ENCODE results near the gene CIAO2A.
"Not testable (repeated sequence)": the region's sequence is repeated elsewhere in the genome, so short reads cannot be mapped to it uniquely, and the experiment has no call there.

The CIAO2A gene

GRCh38 chr15:64072812-64073211 is 20.8 kb downstream of the CIAO2A start:
- no peak for DNase-seq (ENCODE audit: low read depth in 1 of 2, low spot score in 1 of 2)

DNA sequence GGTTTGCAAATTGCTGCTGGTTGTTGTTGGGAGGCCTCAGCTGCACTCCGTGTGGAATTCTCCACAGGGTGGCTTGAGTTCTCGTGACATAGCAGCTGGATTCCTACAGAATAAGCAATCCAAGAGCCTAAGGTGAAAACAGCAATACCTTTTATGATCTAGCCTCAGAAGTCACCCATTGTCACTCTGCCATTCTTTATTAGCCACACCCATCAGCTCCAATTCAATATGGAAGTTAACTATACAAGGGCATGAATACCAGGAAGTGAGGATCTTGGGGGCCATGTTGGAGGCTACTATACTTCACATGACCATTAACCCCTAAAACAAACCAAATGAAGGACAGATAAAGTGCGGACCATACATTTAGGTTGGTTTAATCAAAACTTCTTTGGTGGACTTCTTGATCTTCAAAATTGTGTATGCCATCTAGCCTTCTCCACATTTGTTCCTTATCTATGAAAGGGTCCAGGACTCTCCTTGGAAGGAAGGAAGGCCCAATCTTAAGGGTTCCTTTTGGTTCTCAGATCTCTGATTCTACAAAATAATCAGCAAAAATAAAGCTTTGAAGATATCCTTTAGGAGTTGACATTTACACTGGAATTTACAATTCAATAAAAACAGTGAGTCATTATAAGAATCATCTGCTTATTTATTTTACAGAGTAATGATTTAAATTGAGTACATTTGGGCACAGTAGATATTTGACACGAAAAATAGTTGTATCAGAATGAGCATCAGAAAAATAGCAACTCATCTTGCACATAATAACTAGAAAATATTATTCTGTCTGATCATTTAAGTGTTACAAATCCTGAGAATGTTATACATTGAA is 21.5 kb downstream of the CIAO2A start:
- no peak for DNase-seq (ENCODE audit: low read depth in 1 of 2, low spot score in 1 of 2)

GRCh38 chr15:64070965-64071851 is 22.4 kb downstream of the CIAO2A start:
- DNase-seq (ENCODE audit: low read depth in 1 of 2, low spot score in 1 of 2) = no peak

DNA sequence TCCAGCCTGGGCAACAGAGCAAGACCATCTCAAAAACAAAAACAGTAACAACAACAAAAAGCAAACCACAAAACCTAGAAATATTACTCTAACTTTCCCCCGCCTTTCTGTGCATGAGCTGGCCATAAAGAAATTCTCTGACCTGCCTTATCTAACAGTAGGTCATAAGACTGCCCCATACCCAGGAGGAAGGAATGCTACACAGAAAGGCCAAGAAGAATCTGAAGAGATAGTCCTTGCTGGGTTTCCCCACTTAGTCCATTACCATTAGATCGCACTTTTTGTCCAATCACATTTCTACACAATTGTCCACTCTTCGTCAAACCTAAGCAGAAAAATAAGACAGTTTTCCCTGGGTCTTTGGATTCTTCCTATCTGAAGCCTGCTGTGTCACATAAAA is 23.5 kb downstream of the CIAO2A start:
- DNase-seq (ENCODE audit: low read depth in 1 of 2, low spot score in 1 of 2) = no peak

DNA sequence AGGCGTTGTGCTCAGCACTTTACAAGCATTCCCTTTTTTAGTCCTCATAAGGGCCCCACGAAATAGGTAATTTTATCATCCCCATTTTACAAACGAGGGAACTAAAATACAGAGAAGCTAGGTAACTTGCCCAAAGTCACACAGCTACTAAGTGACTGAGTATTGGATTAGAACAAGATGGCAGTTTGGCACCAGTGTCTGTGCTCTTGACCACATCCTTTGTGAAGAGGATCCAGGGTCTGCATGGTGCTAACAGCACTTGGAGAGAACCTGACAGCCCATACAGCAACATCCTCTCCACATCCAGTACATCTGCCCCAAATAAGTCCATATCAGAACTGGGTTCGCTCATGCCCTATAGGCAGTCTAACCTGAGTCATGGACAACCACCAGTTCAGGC is 25.5 kb downstream of the CIAO2A start:
- DNase-seq (ENCODE audit: low read depth in 1 of 2, low spot score in 1 of 2) = no peak

DNA sequence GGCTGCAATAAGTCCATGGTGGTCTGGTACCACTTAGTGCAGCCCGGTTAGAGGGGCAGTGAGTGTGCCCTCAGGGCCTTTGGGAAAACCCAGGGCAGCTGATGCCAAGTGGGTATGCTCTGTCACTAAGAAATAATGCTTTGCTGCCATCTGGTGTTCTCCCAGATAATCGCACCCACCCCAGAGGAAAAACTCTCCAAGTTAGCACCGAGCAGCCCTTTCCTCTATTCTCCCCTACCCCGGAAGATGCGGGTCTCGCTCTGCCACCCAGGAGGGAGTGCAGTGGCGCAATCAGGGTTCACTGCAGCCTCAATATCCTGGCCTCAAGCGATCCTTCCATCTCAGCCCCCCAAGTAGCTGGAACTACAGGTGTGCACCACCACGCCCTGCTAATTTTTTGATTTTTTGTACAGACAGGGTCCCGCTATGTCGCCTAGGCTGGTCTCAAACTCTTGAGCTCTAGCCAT is 26.0 kb downstream of the CIAO2A start:
- peak; percentile 39 to 46 for DNase-seq (ENCODE audit: low read depth in 1 of 2, low spot score in 1 of 2)

GRCh38 chr15:64066451-64066850 is 27.2 kb downstream of the CIAO2A start:
- DNase-seq (ENCODE audit: low read depth in 1 of 2, low spot score in 1 of 2) = no peak

DNA sequence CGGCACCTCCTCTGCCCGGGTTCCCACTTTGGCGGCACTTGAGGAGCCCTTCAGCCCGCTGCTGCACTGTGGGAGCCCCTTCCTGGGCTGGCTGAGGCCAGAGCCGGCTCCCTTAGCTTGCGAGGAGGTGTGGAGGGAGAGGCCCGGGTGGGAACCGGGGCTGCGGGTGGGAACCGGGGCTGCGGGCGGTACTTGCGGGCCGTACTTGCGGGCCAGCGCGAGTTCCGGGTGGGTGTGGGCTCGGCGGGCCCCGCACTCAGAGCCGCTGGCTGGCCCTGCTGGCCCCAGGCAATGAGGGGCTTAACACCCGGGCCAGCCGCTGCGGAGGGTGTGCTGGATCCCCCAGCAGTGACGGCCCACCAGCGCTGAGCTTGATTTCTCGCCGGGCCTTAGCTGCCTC is 32.9 kb downstream of the CIAO2A start:
- no peak for DNase-seq (ENCODE audit: low read depth in 1 of 2, low spot score in 1 of 2)

DNA sequence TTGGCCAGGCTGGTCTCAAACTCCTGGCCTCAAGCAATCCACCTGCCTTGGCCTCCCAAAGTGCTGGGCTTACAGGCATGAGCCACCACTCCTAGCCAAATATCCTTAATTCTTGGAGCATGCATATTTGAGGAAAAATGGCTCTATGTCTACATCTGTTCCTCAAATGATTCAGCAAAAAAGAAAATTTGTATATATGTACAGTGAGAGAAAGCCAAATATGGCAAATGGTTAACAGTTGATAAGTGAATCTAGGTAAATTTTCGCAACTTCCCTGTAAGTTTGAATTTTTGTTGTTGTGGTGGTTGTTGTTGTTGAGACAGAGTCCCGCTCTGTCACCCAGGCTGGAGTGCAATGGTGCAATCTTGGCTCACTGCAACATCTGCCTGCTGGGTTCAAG is 34.5 kb downstream of the CIAO2A start:
- DNase-seq (ENCODE audit: low read depth in 1 of 2, low spot score in 1 of 2) = not testable (repeated sequence)

GRCh38 chr15:64058279-64058678 is 35.4 kb downstream of the CIAO2A start:
- no peak for DNase-seq (ENCODE audit: low read depth in 1 of 2, low spot score in 1 of 2)

- not testable (repeated sequence) for DNase-seq (ENCODE audit: low read depth in 1 of 2, low spot score in 1 of 2)
These were observed 40.0 kb downstream of the CIAO2A start for GRCh38 chr15:64053674-64054073.

DNA sequence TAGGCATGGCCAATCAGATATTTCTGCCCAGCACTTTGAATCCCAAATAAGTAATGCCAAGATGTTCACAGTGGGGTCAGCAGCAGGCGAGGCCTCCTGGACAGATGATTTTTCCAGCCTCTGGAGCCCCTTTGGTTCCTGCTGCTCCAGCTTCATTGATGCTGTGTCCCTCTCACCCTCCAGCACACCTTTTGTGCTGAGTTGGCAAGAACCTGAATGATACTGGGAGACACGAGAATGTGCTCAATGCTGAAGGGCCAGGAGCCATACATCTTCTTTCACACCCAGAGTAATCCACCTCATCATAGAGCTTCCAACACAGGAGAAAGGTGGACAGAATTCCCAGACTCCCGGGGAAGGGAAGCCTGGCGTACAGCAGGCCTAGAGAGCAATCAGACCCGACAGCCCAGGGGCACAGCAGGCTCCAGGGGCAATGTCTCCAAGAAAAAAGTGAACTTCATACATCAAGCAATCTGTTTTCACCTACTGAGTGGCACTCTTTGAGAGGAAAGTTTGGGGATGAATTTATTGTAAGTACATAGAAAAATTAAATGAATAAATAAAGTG is 40.6 kb downstream of the CIAO2A start:
- DNase-seq (ENCODE audit: low read depth in 1 of 2, low spot score in 1 of 2) = no peak

DNA sequence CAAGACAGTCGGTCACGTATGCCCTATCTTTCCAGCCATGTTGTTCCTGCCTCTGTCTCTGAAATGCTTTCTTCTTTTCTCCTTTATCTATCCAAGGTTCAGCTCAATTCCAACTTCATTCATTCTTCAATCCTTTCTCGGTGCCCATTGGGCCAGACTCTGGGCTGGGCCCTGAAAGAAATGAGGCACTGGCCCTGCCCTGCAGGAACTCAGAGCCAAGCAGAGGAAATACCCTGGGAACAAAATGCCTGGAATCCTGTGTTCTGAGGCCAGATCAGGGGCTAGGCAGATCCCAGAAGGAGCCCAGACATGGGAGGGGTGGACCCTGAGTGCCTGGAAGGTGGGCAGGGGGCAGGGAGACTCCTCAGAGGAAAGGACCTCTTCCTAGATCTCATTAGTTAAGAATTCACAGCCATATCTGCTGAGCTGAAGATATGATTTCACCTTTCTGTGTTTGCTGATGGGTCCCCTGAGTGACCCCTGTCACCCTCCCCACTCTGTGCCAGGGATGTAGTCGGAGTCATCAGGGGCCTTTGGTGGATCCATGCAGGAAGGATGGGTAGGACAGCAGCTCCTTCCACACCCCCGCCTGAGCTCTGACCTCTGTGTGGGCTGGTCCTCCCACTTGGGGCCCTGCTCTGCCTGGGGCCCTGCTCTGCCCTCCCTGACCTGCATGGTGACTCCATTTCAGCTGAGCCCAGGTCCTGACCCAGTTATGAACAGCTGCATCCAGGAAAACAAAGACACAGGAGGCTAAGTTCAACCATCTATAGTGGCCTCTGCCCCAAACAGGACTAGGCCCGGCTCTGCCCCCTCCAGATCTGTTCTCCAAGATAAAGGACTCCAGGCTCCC is 42.0 kb downstream of the CIAO2A start:
- DNase-seq (ENCODE audit: low read depth in 1 of 2, low spot score in 1 of 2) = no peak

- no peak for DNase-seq (ENCODE audit: low read depth in 1 of 2, low spot score in 1 of 2)
These were observed 42.6 kb downstream of the CIAO2A start for GRCh38 chr15:64051093-64051402.

- DNase-seq (ENCODE audit: low read depth in 1 of 2, low spot score in 1 of 2) = no peak
These were observed 43.2 kb downstream of the CIAO2A start for GRCh38 chr15:64050281-64051092.

GRCh38 chr15:64048781-64049460 is 44.7 kb downstream of the CIAO2A start:
- DNase-seq (ENCODE audit: low read depth in 1 of 2, low spot score in 1 of 2) = no peak

DNA sequence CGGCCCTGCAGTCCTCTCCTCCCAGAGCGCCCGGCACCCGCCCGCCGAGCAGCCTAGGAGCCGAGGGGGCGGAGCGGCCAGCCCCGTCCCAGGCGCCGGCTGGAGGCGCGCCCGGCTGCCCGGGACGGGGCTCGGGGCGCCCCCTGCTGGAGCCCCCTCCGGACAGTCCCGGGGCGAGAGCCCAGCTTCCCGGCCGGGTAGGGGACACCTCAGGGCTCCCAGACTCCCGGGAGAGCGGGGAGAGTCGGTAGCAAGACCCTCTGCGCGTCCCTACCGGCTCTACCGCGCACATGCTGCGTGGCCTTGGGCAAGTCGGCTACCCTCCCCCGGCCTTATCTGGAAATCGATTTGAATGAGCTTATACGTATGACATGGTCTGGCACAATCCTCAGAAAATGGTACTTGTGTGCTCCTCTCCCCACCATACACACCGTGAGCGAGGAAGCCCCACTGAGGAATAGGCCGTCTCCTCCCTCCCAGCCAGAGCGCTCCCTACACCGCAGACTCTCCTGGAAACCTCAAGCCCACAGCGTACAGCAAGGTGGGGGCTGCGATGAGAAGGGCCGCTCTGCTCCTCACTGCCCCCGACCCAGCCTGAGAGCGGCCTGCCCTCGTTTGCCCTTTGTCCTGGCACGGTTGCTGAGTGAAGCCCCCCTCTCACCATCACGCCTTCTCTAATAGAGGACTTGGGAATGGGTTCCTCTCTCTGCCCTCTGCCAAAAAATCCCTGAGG is 47.1 kb downstream of the CIAO2A start, which contains the start of gene DAPK2:
Gene DAPK2 (minus strand): TSS at position 65 of the 733 bp plus-strand sequence. CDS start 6,224 bp downstream, outside the sequence.
- DNase-seq (ENCODE audit: low read depth in 1 of 2, low spot score in 1 of 2) = peak; percentile 39 to 52

- DNase-seq (ENCODE audit: low read depth in 1 of 2, low spot score in 1 of 2) = peak in 1 of 2 donors; percentile 4
These were observed 47.7 kb downstream of the CIAO2A start for GRCh38 chr15:64045774-64046420.

Data from activated T-helper 1 cell treated with anti-CD3 and anti-CD28 coated beads, Interleukin-2, amount 50 U/mL, for 16 hours (primary cell).